Measurements from ENCODE around the gene INAFM2. TPM values are rescaled to one million over a fixed set of nuclear protein-coding genes. Genes with fewer than 3 reads are reported as not detected.

Gene INAFM2
- total and polyA plus RNA-seq, 2 donors (not counting 3 experiments of a cell fraction or from before 2014, with no cell fraction given), result 10.4 to 24.1 TPM

DNA sequence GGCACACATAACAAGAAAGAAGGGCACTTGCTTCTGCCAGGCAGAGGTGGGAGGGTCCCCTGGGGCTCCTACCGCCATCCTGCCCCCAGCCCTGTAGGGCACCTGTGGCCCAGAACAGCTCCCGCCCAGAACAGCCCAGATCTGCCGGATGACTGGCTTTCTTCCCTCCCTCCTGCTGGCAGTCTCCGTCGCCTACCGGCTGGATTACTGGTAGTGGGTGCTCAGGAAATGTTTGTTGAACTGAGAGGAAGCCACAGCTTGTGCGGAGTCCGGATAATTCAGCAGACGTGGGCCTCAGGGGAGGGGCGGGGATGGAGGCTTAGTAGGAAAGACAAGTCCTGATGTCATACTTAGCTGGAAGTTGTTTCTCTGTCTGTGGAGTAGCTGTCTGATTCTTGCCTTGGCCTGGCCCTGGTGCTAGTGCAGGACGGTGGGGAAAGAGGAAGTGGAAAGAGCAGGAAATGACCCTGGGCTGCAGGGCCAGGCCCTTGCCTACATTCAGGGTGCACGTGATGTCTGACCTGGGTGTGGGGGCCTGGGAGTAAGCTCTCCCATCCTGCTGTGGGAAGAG is 10.5 kb downstream of the INAFM2 start:
- dilution Hi-C loops (cut with MboI; ENCODE audit: extremely low pct_ligation_motif_present, low sequenced_read_pairs), result no loop called here
- Histone ChIP-seq H3K4me2 (ENCODE audit: insufficient read depth, low read length) (peak overlapping the region; percentile 41), H3K9me3 (replicated peaks; ENCODE audit: control insufficient read depth, insufficient read depth, low read length) (no peaks in the 10 kb centered on the region), H3K79me2 (ENCODE audit: control insufficient read depth, insufficient read depth, low read length) (no peaks in the 10 kb centered on the region), H3K9me1 (replicated peaks; ENCODE audit: control insufficient read depth, extremely low read depth, insufficient read depth, low read length) (no peaks in the 10 kb centered on the region), H3K27me3 (ENCODE audit: control insufficient read depth in 2 of 2, insufficient read depth in 2 of 2, low read length in 2 of 2) (no peaks in the 10 kb centered on the region), H2AFZ (ENCODE audit: low read depth, low read length) (peak overlapping the region; percentile 70), H3K36me3 (ENCODE audit: control insufficient read depth in 2 of 2, extremely low read depth in 1 of 2, insufficient read depth in 2 of 2, low read length in 2 of 2) (peaks cover 0 to 8% of the 10 kb centered on the region in 2 experiments), H3K9ac (replicated peaks; ENCODE audit: extremely low read depth, insufficient read depth, low read length) (peak overlapping the region; percentile 61), H3K4me1 (ENCODE audit: control insufficient read depth, extremely low read depth, insufficient read depth, low read length) (peaks cover 39% of the 10 kb centered on the region), H3K27ac (ENCODE audit: insufficient read depth, low read depth, low read length) (peak overlapping the region; percentile 80), H4K20me1 (replicated peaks; ENCODE audit: control insufficient read depth, extremely low read depth, insufficient read depth, low read length) (no peaks in the 10 kb centered on the region), H3K4me3 (replicated peaks in 1 of 3; ENCODE audit: insufficient read depth in 1 of 3, low read depth in 1 of 3, low read length in 3 of 3) (no peak overlapping the region)
- DNase-seq (ENCODE audit: low read depth, low spot score) (peak; percentile 98), FAIRE-seq (peak; percentile 100)
- peak; percentile 32 for TF ChIP-seq POLR2A (IDR thresholded peaks at IDR 0.05; ENCODE audit: low read depth, low read length)
- no peak for TF ChIP-seq MYC (IDR thresholded peaks at IDR 0.05; ENCODE audit: low read depth, low read length)
- TF ChIP-seq GATA2 (IDR thresholded peaks at IDR 0.05; ENCODE audit: insufficient read depth, insufficient read length, low read depth, low read length), result peak; percentile 41
- no peak for TF ChIP-seq MAX (IDR thresholded peaks at IDR 0.05; ENCODE audit: insufficient read depth, insufficient read length)
- TF ChIP-seq JUN (IDR thresholded peaks at IDR 0.05; ENCODE audit: borderline replicate concordance, insufficient read depth, insufficient read length, low read depth), result no peak
- TF ChIP-seq, protein P1, sequence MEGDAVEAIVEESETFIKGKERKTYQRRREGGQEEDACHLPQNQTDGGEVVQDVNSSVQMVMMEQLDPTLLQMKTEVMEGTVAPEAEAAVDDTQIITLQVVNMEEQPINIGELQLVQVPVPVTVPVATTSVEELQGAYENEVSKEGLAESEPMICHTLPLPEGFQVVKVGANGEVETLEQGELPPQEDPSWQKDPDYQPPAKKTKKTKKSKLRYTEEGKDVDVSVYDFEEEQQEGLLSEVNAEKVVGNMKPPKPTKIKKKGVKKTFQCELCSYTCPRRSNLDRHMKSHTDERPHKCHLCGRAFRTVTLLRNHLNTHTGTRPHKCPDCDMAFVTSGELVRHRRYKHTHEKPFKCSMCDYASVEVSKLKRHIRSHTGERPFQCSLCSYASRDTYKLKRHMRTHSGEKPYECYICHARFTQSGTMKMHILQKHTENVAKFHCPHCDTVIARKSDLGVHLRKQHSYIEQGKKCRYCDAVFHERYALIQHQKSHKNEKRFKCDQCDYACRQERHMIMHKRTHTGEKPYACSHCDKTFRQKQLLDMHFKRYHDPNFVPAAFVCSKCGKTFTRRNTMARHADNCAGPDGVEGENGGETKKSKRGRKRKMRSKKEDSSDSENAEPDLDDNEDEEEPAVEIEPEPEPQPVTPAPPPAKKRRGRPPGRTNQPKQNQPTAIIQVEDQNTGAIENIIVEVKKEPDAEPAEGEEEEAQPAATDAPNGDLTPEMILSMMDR (IDR thresholded peaks at IDR 0.05; ENCODE audit: extremely low read depth in 1 of 2, insufficient read depth in 1 of 2, low read depth in 1 of 2, low read length in 2 of 2), result no peak
- TF ChIP-seq POLR2AphosphoS5 (IDR thresholded peaks at IDR 0.05; ENCODE audit: insufficient read depth, low read depth, low read length), result peak; percentile 60
- no peak for TF ChIP-seq FOS (IDR thresholded peaks at IDR 0.05; ENCODE audit: borderline replicate concordance, insufficient read depth, low read length)
- TF ChIP-seq EZH2 (IDR thresholded peaks at IDR 0.05; ENCODE audit: borderline replicate concordance, low read depth, low read length, severe bottlenecking), result no peak
- POLR2A ChIA-PET, result interaction anchor here (0.7 to 2.0 kb wide), 3 partner anchors 9 to 304 kb away, joined by 3 to 11 read pairs (median 4); partner anchors contain the start of gene INAFM2
- TSS peak; percentile 14 for BruUV-seq (replicated peaks)
- intact Hi-C loops (cut with micrococcal nuclease), result loop anchor here (1.0 kb wide), 1 partner anchor 11 kb away; the partner anchor contains the start of gene INAFM2
- CTCF ChIA-PET, result interaction anchor here (0.8 to 9.1 kb wide), 8 partner anchors 9 to 117 kb away, joined by 3 to 287 read pairs (median 8); partner anchors contain the start of genes INAFM2 and PLCB2
